ENCODE data around the gene ZC3H18. TPM values are rescaled to one million over a fixed set of nuclear protein-coding genes. Genes with fewer than 3 reads are reported as not detected.
A peak's percentile ranks its signal among the peaks of the same experiment; 100 is the strongest.

The ZC3H18 gene
- total RNA-seq, 3 donors from 2014 or later: 12.5 to 14.9 (median 13.3) TPM

DNA sequence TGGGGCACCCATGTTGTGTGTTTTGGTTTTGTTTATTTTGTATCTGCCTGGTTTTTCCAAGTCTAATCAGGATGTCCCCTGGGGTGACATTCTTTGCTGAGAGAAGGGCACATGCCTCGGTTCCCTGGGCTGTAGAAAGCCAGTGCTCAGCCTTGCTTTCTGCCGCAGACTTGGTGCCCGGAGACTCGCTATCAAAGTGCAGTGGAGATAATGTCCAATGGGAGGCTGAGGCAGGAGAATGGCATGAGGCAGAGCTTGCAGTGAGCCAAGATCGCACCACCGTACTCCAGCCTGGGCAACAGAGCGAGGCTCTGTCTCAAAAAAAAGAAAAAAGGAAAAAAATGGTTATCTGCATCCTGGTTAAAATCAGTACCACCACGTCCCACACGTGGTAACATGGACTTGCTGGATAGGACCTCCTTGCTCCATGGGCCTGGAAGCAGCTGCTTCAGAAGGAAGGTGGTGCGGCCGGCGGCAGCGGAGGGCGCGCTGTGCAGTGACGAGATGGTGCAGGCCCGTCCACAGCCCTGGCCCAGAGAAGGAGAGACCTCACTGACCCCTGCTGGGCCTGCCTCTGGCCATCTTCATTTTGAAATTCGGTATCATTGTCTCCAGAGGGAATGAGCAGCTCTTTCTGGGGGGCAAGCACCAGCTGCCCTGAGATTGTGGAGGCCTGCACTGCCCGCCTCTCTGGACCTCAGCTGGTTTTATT, 48.9 kb downstream of the ZC3H18 start:
- Histone ChIP-seq H3K9me3 (no peaks in the 10 kb centered on the region), H3K27me3 (no peaks in the 10 kb centered on the region), H3K4me1 (no peaks in the 10 kb centered on the region), H3K4me3 (no peak overlapping the region), H3K36me3 (no peaks in the 10 kb centered on the region), H3K27ac (peak overlapping the region in 1 of 2 donors; percentile 2)
- DNase-seq (ENCODE audit: low spot score in 2 of 2): no peak
- TF ChIP-seq POLR2AphosphoS5 (IDR thresholded peaks at IDR 0.05) (no peak), POLR2A (IDR thresholded peaks at IDR 0.05) (no peak)
- TF ChIP-seq, protein P1, sequence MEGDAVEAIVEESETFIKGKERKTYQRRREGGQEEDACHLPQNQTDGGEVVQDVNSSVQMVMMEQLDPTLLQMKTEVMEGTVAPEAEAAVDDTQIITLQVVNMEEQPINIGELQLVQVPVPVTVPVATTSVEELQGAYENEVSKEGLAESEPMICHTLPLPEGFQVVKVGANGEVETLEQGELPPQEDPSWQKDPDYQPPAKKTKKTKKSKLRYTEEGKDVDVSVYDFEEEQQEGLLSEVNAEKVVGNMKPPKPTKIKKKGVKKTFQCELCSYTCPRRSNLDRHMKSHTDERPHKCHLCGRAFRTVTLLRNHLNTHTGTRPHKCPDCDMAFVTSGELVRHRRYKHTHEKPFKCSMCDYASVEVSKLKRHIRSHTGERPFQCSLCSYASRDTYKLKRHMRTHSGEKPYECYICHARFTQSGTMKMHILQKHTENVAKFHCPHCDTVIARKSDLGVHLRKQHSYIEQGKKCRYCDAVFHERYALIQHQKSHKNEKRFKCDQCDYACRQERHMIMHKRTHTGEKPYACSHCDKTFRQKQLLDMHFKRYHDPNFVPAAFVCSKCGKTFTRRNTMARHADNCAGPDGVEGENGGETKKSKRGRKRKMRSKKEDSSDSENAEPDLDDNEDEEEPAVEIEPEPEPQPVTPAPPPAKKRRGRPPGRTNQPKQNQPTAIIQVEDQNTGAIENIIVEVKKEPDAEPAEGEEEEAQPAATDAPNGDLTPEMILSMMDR (IDR thresholded peaks at IDR 0.05): no peak
- intact Hi-C loops (cut with DNase I; ENCODE audit: low total_unique reads): no loop called here

DNA sequence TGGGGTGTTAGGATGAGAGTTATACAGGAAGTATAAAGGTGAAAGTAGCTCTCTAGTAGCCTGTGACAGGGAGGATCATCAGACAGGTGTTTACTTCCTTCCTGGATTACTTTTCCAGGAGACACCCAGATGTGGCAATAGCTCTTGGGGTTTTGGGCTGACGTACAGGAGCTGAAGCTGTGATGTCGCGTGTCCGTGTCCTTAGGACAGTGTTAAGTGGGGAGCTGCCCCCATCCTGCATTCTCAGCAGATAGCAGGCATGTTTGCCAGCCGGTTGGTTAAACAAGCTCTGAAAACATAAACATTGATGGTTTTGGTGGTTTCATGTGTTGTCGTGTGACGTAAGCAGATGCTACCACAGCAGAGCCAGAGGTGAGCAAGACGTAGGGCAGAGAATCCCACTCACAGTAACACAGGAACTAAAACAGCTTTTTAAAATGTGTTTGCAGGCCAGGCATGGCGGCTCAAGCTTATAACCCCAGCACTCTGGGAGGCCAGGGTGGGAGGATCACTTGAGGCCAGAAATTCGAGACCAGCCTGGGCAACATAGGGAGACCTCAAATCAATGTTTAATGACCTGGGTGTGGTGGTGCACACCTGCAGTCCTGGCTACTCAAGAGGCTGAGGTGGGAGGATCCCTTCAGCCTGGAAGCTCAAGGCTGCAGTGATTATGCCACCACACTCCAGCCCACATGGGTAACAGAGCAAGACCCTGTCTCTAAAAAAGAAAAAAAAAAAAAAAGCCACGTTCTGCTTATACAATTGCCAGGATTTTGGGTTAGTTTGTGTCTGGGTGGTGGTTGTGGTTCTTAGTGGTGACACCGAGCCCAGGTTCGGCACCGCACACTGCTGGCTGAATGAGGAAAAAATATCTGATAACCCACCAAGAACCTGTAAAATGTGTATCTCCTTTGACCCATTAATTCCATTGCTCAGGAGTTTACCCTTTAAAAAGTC, 49.9 kb downstream of the ZC3H18 start:
- no peak overlapping the region for H3K27ac ChIP-seq
- intact Hi-C loops (cut with DNase I; ENCODE audit: low total_unique reads): no loop called here

DNA sequence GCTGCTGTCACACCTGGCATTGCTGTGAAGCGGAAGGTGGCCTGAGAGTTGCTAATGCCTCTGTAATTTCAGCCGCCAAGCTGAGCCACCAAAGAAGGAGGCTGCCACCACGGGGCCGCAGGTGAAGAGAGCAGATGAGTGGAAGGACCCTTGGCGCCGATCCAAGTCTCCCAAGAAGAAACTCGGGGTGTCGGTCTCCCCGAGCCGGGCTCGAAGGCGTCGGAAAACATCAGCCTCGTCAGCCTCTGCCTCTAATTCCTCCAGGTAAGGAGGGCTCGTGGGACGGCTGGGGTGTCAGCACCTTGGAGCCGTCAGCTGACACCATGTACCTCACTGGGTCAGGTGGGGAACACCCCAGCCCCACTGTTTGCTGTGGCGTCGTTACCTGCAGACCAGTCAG, 51.9 kb downstream of the ZC3H18 start:
- no peaks in the 10 kb centered on the region for H3K27me3 ChIP-seq
- no peak overlapping the region for H3K4me3 ChIP-seq
- no peak overlapping the region for H3K27ac ChIP-seq
- TF ChIP-seq POLR2A (IDR thresholded peaks at IDR 0.05) (no peak), POLR2AphosphoS5 (IDR thresholded peaks at IDR 0.05) (no peak)
- TF ChIP-seq, protein P1 (IDR thresholded peaks at IDR 0.05): no peak
- no peaks in the 10 kb centered on the region for H3K36me3 ChIP-seq
- DNase-seq (ENCODE audit: low spot score in 2 of 2): no peak
- H3K9me3 ChIP-seq: no peaks in the 10 kb centered on the region
- intact Hi-C loops (cut with DNase I; ENCODE audit: low total_unique reads): no loop called here
- no peaks in the 10 kb centered on the region for H3K4me1 ChIP-seq

More for the DNA sequence above, 49.9 kb downstream of the ZC3H18 start:
- H3K27me3 ChIP-seq: no peaks in the 10 kb centered on the region
- H3K4me3 ChIP-seq: no peak overlapping the region
- TF ChIP-seq, protein P1 (IDR thresholded peaks at IDR 0.05): no peak
- no peak for TF ChIP-seq POLR2A (IDR thresholded peaks at IDR 0.05)
- TF ChIP-seq POLR2AphosphoS5 (IDR thresholded peaks at IDR 0.05): no peak
- H3K9me3 ChIP-seq: no peaks in the 10 kb centered on the region
- H3K4me1 ChIP-seq: no peaks in the 10 kb centered on the region
- DNase-seq (ENCODE audit: low spot score in 2 of 2): no peak
- H3K36me3 ChIP-seq: no peaks in the 10 kb centered on the region

DNA sequence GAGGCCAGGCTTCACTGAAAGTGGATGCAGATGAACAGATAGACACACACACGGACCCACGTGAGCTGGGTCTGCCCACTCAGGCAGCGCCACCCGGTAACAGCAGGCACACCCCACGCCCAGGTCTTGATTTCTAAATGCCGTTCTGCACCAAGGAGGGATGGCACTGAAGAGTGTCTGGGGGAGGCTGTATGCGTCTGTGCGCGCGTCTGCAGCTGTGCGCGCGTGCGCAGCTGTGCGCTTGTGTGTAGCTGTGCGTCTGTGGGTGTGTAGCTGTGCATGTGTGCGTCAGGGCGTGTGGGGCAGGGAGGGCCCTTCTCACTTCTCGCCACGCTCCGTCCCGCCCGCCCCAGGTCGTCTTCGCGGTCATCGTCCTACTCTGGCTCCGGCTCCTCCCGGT, 52.7 kb downstream of the ZC3H18 start:
- no peak overlapping the region for H3K27ac ChIP-seq
- no peaks in the 10 kb centered on the region for H3K36me3 ChIP-seq
- no peaks in the 10 kb centered on the region for H3K4me1 ChIP-seq
- H3K4me3 ChIP-seq: no peak overlapping the region
- intact Hi-C loops (cut with DNase I; ENCODE audit: low total_unique reads): no loop called here
- no peaks in the 10 kb centered on the region for H3K27me3 ChIP-seq
- no peaks in the 10 kb centered on the region for H3K9me3 ChIP-seq
- no peak for DNase-seq (ENCODE audit: low spot score in 2 of 2)
- TF ChIP-seq, protein P1 (IDR thresholded peaks at IDR 0.05): no peak
- TF ChIP-seq POLR2AphosphoS5 (IDR thresholded peaks at IDR 0.05) (no peak), POLR2A (IDR thresholded peaks at IDR 0.05) (no peak)

DNA sequence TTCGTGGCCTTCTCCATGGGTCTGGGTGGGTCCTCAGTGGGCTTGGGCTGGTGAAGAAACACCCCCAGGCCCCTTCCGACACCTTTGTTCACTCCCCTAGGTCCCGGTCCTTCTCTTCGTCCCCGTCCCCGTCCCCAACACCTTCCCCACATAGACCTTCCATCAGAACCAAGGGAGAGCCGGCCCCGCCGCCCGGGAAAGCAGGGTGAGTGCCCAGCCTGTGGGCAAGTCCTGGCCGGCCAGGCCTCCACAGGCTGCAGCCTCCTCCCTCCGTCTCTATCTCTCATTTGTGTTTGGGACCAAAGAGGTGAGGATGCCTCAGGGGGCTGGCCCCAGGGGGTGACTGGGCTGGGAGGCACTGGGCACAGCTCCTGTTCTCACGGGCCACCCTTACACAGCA, 53.7 kb downstream of the ZC3H18 start:
- intact Hi-C loops (cut with DNase I; ENCODE audit: low total_unique reads): no loop called here
- DNase-seq (ENCODE audit: low spot score in 2 of 2): no peak
- Histone ChIP-seq H3K27ac (no peak overlapping the region), H3K4me3 (no peak overlapping the region), H3K27me3 (no peaks in the 10 kb centered on the region), H3K36me3 (no peaks in the 10 kb centered on the region), H3K4me1 (no peaks in the 10 kb centered on the region), H3K9me3 (no peaks in the 10 kb centered on the region)
- TF ChIP-seq, protein P1 (IDR thresholded peaks at IDR 0.05): no peak
- TF ChIP-seq POLR2A (IDR thresholded peaks at IDR 0.05) (no peak), POLR2AphosphoS5 (IDR thresholded peaks at IDR 0.05) (no peak)

Measured in breast epithelium (tissue), 4 donors.